Panc1 (cell line): ENCODE measurements around the gene FAM184B.
"Not testable (repeated sequence)": the region's sequence is repeated elsewhere in the genome, so short reads cannot be mapped to it uniquely, and the experiment has no call there.

ENCODE experiments used
- SIN3A ChIP-seq: IDR thresholded peaks from 2 replicates; pipeline ENCODE4 v1.6.1; 2012; ENCODE audit warnings: low read depth, mild to moderate bottlenecking, low read length, moderate library complexity, borderline replicate concordance; ENCODE audit not compliant: insufficient read depth
- TF ChIP-seq, protein P1 (sequence below): fragments of 450-650 bp; IDR thresholded peaks from 2 replicates; pipeline ENCODE4 v1.5.1; 2017; ENCODE audit warnings: mild to moderate bottlenecking
- TF ChIP-seq, protein P2 (sequence below), 2 experiments: IDR thresholded peaks; 2 replicates each; pipeline ENCODE4 v1.6.1; 2011 to 2012; ENCODE audit warnings: low read depth in 2 of 2, control low read depth in 1 of 2, low read length in 1 of 2, mild to moderate bottlenecking in 1 of 2, moderate library complexity in 1 of 2; ENCODE audit not compliant: insufficient read depth in 1 of 2

DNA sequence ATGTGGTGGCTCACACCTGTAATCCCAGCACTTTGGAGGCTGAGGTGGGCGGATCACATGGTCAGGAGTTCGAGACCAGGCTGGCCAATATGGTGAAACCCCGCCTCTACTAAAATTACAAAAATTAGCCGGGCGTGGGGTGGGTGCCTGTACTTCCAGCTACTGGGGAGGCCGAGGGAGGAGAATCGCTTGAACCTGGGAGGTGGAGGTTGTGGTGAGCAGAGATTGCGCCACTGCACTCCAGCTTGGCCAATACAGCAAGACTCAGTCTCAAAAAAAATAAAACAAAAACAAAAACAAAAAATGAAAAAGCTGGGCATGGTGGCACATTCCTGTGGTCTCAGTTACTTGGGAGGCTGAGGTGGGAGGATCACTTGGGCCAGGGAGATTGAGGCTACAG lies 70.2 kb downstream of the FAM184B start:
- TF ChIP-seq, protein P1, sequence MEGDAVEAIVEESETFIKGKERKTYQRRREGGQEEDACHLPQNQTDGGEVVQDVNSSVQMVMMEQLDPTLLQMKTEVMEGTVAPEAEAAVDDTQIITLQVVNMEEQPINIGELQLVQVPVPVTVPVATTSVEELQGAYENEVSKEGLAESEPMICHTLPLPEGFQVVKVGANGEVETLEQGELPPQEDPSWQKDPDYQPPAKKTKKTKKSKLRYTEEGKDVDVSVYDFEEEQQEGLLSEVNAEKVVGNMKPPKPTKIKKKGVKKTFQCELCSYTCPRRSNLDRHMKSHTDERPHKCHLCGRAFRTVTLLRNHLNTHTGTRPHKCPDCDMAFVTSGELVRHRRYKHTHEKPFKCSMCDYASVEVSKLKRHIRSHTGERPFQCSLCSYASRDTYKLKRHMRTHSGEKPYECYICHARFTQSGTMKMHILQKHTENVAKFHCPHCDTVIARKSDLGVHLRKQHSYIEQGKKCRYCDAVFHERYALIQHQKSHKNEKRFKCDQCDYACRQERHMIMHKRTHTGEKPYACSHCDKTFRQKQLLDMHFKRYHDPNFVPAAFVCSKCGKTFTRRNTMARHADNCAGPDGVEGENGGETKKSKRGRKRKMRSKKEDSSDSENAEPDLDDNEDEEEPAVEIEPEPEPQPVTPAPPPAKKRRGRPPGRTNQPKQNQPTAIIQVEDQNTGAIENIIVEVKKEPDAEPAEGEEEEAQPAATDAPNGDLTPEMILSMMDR, result not testable (repeated sequence)
- TF ChIP-seq, protein P2, sequence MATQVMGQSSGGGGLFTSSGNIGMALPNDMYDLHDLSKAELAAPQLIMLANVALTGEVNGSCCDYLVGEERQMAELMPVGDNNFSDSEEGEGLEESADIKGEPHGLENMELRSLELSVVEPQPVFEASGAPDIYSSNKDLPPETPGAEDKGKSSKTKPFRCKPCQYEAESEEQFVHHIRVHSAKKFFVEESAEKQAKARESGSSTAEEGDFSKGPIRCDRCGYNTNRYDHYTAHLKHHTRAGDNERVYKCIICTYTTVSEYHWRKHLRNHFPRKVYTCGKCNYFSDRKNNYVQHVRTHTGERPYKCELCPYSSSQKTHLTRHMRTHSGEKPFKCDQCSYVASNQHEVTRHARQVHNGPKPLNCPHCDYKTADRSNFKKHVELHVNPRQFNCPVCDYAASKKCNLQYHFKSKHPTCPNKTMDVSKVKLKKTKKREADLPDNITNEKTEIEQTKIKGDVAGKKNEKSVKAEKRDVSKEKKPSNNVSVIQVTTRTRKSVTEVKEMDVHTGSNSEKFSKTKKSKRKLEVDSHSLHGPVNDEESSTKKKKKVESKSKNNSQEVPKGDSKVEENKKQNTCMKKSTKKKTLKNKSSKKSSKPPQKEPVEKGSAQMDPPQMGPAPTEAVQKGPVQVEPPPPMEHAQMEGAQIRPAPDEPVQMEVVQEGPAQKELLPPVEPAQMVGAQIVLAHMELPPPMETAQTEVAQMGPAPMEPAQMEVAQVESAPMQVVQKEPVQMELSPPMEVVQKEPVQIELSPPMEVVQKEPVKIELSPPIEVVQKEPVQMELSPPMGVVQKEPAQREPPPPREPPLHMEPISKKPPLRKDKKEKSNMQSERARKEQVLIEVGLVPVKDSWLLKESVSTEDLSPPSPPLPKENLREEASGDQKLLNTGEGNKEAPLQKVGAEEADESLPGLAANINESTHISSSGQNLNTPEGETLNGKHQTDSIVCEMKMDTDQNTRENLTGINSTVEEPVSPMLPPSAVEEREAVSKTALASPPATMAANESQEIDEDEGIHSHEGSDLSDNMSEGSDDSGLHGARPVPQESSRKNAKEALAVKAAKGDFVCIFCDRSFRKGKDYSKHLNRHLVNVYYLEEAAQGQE (IDR thresholded peaks at IDR 0.05; ENCODE audit: insufficient read depth in 1 of 2, low read depth in 2 of 2, low read length in 1 of 2), result not testable (repeated sequence)
- not testable (repeated sequence) for TF ChIP-seq SIN3A
